GM23248 (cell line): Measurements from ENCODE around the gene NTNG1.

Experiments
- EZH2 ChIP-seq: fragments of 200-600 bp; sonication (generic); IDR thresholded peaks from 2 replicates; pipeline ENCODE4 v1.6.1; 2018; ENCODE audit warnings: antibody characterized with exemption, mild to moderate bottlenecking; ENCODE audit not compliant: insufficient read depth, poor library complexity, severe bottlenecking
- EZH2phosphoT487 ChIP-seq: fragments of 200-600 bp; sonication (generic); IDR thresholded peaks from 2 replicates; pipeline ENCODE4 v1.6.1; 2018; ENCODE audit warnings: antibody characterized with exemption, moderate library complexity, mild to moderate bottlenecking, low read depth; ENCODE audit not compliant: insufficient read depth

DNA sequence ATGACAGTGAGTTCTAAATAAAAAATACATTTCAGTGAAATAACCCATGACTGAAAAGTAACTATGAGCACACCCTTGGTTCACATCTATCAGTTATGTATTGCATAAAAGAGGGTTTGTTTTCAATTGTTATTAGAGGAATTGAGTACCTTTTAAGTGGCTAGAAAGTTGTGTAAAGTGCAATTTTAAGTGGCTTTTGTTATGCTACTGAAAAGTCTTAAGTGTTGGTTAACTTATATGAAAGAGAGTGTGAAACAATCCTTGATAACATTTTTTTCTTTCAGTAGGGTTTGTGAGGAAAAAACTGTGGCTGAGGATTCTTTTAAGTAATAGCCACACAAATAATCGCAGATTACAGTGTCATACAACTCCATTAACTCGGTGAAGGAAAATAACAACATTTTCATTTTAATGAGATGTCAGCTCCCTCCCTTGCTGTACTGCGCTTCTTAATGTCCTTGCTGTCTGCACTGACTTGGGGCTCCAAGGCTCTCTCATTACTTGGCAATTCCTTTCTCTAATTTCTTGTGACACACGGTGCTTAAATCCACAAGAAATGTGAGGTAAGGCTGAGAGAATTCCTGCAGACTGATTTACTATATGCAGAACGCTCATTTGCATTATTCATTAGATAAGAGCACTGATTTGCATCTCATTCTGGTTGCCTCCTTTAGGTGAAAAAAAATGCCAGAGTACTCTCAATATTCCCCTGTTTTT lies 40.6 kb downstream of the NTNG1 start:
- no peak for TF ChIP-seq EZH2
- no peak for TF ChIP-seq EZH2phosphoT487
